Panc1 (cell line): ENCODE measurements around the gene DDI2. TPM values are rescaled to one million over a fixed set of nuclear protein-coding genes. Genes with fewer than 3 reads are reported as not detected.

ENCODE experiments used
- ATAC-seq: fragments of 200-7000 bp; cut with Tn5 transposase; 2 replicates; pipeline ENCODE4 v1.9.1; 2020; ENCODE audit warnings: mild to moderate bottlenecking, moderate library complexity
- BruUV-seq: library from RNA; stranded (reverse); fragments of 400-500 nt; replicated peaks from 2 replicates; lab custom pipeline; 2021; lab: Mats Ljungman, UMichigan
- CTCF ChIA-PET: fragments of 300-600 bp; sonication (Branson Sonifier 250); formaldehyde crosslinking; loops from one replicate; lab custom pipeline; 2022; ENCODE audit warnings: antibody characterized with exemption; lab: Charles Lee
- POLR2A ChIA-PET: fragments of 300-600 bp; sonication (Branson Sonifier 250); formaldehyde crosslinking; loops from one replicate; lab custom pipeline; 2022; ENCODE audit warnings: antibody characterized with exemption; lab: Charles Lee
- DNase-seq: peaks from one replicate; pipeline ENCODE4 v3.0.0-alpha.2; 2010; ENCODE audit warnings: low read depth, low spot score
- H3K27ac ChIP-seq: 2 replicates; pipeline ENCODE4 v1.5.1; 2011; ENCODE audit warnings: mild to moderate bottlenecking, low read length, inconsistent platforms
- H3K27me3 ChIP-seq: fragments of 200-500 bp; sonication (Bioruptor generic); 2 replicates; pipeline ENCODE4 v1.6.0; 2014; ENCODE audit warnings: low read length, inconsistent platforms; ENCODE audit not compliant: control insufficient read depth, insufficient read depth
- H3K36me3 ChIP-seq: fragments of 200-500 bp; sonication (Bioruptor generic); 2 replicates; pipeline ENCODE4 v1.5.1; 2014; ENCODE audit warnings: inconsistent platforms, mild to moderate bottlenecking, low read length, moderate library complexity; ENCODE audit not compliant: control insufficient read depth, insufficient read depth
- H3K4me1 ChIP-seq: 2 replicates; pipeline ENCODE4 v1.5.1; 2011; ENCODE audit warnings: inconsistent platforms, mild to moderate bottlenecking, low read length, moderate library complexity; ENCODE audit not compliant: control insufficient read depth, insufficient read depth
- H3K4me3 ChIP-seq, 2 experiments: 2 replicates each; pipeline ENCODE4 v1.5.1; 2011 to 2012; ENCODE audit warnings: low read depth in 2 of 2, low read length in 2 of 2, mild to moderate bottlenecking in 2 of 2, inconsistent platforms in 1 of 2, moderate library complexity in 1 of 2
- H3K9me3 ChIP-seq: fragments of 200-500 bp; sonication (Bioruptor generic); 2 replicates; pipeline ENCODE4 v1.5.1; 2014; ENCODE audit warnings: low read depth, mild to moderate bottlenecking, inconsistent platforms, low read length, moderate library complexity; ENCODE audit not compliant: control insufficient read depth, insufficient read depth
- POLR2AphosphoS5 ChIP-seq: IDR thresholded peaks from 2 replicates; pipeline ENCODE4 v1.6.1; 2012; ENCODE audit warnings: mild to moderate bottlenecking, low read depth, low read length, moderate library complexity
- SIN3A ChIP-seq: IDR thresholded peaks from 2 replicates; pipeline ENCODE4 v1.6.1; 2012; ENCODE audit warnings: low read depth, mild to moderate bottlenecking, low read length, moderate library complexity, borderline replicate concordance; ENCODE audit not compliant: insufficient read depth
- TCF7L2 ChIP-seq: IDR thresholded peaks from 2 replicates; pipeline ENCODE4 v1.6.1; 2011; ENCODE audit warnings: mild to moderate bottlenecking, low read depth, low read length, inconsistent platforms
- in situ Hi-C: cut with HindIII; loops from 2 replicates; pipeline ENCODE4 v1.10.0; 2016; ENCODE audit warnings: low sequenced_read_pairs, low pct_unique_long_range_greater_than_20kb
- intact Hi-C: fragments of 100-400 bp; cut with micrococcal nuclease; formaldehyde crosslinking; loops from one replicate; pipeline ENCODE4 v1.10.0; 2022; ENCODE audit not compliant: unreplicated experiment
- total RNA-seq: library from RNA; stranded (reverse); gene quantifications from one replicate; pipeline ENCODE4 v1.2.1, GENCODE V29; 2021; ENCODE audit not compliant: unreplicated experiment
- TF ChIP-seq, protein P1 (sequence below): fragments of 450-650 bp; IDR thresholded peaks from 2 replicates; pipeline ENCODE4 v1.5.1; 2017; ENCODE audit warnings: mild to moderate bottlenecking
- TF ChIP-seq, protein P2 (sequence below), 2 experiments: IDR thresholded peaks; 2 replicates each; pipeline ENCODE4 v1.6.1; 2011 to 2012; ENCODE audit warnings: low read depth in 2 of 2, control low read depth in 1 of 2, low read length in 1 of 2, mild to moderate bottlenecking in 1 of 2, moderate library complexity in 1 of 2; ENCODE audit not compliant: insufficient read depth in 1 of 2

DDI2 gene
- total RNA-seq, 1 experiment from 2014 or later = 27.7 TPM

DNA sequence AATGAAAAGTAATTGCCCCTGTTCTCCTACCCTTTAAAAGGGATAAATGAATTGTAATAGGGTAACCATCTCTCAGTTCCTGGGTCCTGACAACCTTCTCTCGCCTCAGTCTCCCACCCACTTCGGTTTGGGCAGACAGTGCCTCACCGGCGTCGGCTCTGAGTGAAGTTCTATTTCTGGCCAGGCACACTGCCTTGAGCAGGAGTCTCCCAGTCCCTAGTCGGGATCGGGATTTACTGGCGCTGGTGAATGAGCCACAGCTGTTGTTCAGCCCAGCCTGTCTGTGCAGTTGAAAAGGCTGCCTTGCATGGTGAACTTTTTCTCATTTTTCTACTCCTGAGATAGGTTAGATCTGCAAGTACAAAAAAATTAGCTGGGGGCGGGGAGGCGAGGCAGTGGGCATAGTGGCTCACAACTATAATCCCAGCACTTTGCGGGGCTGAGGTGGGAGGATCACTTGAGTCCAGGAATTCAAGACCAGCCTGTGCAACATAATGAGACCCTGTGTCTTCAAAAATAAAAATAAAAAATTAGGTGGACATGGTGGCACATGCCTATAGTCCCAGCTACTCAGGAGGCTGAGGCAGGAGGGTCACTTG lies 74.3 kb downstream of the DDI2 start:
- Histone ChIP-seq H3K27ac (no peak overlapping the region), H3K36me3 (no peaks in the 10 kb centered on the region), H3K4me1 (no peaks in the 10 kb centered on the region), H3K9me3 (no peaks in the 10 kb centered on the region), H3K27me3 (no peaks in the 10 kb centered on the region), H3K4me3 (no peak overlapping the region)
- no TSS peak for BruUV-seq
- CTCF ChIA-PET = interaction anchor here (0.5 kb wide), 1 partner anchor 93 kb away, joined by 3 read pairs; no protein-coding TSS in a partner anchor
- TF ChIP-seq, protein P1, sequence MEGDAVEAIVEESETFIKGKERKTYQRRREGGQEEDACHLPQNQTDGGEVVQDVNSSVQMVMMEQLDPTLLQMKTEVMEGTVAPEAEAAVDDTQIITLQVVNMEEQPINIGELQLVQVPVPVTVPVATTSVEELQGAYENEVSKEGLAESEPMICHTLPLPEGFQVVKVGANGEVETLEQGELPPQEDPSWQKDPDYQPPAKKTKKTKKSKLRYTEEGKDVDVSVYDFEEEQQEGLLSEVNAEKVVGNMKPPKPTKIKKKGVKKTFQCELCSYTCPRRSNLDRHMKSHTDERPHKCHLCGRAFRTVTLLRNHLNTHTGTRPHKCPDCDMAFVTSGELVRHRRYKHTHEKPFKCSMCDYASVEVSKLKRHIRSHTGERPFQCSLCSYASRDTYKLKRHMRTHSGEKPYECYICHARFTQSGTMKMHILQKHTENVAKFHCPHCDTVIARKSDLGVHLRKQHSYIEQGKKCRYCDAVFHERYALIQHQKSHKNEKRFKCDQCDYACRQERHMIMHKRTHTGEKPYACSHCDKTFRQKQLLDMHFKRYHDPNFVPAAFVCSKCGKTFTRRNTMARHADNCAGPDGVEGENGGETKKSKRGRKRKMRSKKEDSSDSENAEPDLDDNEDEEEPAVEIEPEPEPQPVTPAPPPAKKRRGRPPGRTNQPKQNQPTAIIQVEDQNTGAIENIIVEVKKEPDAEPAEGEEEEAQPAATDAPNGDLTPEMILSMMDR = no peak
- TF ChIP-seq SIN3A (no peak), TCF7L2 (no peak), POLR2AphosphoS5 (no peak)
- TF ChIP-seq, protein P2, sequence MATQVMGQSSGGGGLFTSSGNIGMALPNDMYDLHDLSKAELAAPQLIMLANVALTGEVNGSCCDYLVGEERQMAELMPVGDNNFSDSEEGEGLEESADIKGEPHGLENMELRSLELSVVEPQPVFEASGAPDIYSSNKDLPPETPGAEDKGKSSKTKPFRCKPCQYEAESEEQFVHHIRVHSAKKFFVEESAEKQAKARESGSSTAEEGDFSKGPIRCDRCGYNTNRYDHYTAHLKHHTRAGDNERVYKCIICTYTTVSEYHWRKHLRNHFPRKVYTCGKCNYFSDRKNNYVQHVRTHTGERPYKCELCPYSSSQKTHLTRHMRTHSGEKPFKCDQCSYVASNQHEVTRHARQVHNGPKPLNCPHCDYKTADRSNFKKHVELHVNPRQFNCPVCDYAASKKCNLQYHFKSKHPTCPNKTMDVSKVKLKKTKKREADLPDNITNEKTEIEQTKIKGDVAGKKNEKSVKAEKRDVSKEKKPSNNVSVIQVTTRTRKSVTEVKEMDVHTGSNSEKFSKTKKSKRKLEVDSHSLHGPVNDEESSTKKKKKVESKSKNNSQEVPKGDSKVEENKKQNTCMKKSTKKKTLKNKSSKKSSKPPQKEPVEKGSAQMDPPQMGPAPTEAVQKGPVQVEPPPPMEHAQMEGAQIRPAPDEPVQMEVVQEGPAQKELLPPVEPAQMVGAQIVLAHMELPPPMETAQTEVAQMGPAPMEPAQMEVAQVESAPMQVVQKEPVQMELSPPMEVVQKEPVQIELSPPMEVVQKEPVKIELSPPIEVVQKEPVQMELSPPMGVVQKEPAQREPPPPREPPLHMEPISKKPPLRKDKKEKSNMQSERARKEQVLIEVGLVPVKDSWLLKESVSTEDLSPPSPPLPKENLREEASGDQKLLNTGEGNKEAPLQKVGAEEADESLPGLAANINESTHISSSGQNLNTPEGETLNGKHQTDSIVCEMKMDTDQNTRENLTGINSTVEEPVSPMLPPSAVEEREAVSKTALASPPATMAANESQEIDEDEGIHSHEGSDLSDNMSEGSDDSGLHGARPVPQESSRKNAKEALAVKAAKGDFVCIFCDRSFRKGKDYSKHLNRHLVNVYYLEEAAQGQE (IDR thresholded peaks at IDR 0.05; ENCODE audit: insufficient read depth in 1 of 2, low read depth in 2 of 2, low read length in 1 of 2) = no peak
- POLR2A ChIA-PET = interaction anchor here (0.5 to 1.0 kb wide), 3 partner anchors 62 to 117 kb away, joined by 3 to 7 read pairs (median 5); no protein-coding TSS in a partner anchor
- intact Hi-C loops (no loop called here), in situ Hi-C loops (no loop called here)
- DNase-seq (no peak), ATAC-seq (no peak)

DNA sequence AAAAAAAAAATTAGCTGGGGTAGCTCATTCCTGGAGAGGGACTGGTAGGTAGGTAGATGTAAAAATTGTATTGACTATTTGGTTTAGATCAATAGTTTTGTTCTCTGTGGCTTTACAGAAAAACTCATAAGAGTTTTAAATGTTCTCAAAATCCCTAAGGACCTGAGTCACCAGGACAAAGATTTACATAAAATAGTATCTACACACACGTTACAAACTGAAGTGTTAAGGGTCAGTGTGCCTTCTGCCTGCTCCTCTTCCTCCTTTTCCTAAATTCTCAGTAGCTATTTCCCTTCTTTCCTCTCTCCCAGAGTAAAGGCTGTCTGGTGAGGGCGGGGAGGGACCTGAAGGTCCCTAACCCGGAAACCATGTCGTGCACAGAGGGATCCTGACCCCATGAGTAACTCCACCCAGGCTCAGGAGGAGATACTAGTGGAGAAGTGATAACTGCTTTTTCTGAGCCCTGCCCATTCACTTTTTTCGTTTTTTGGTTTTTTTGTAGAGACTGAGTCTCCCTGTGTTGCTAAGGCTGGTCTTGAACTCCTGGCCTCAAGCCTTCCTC lies 74.9 kb downstream of the DDI2 start:
- Histone ChIP-seq H3K27ac (no peak overlapping the region), H3K4me3 (no peak overlapping the region), H3K36me3 (no peaks in the 10 kb centered on the region), H3K4me1 (no peaks in the 10 kb centered on the region), H3K27me3 (no peaks in the 10 kb centered on the region), H3K9me3 (no peaks in the 10 kb centered on the region)
- ATAC-seq (no peak), DNase-seq (no peak)
- intact Hi-C loops = no loop called here
- in situ Hi-C loops = no loop called here
- POLR2A ChIA-PET = interaction anchor here (1.0 kb wide), 2 partner anchors 63 to 116 kb away, joined by 5 to 7 read pairs; no protein-coding TSS in a partner anchor
- TF ChIP-seq, protein P2 (IDR thresholded peaks at IDR 0.05; ENCODE audit: insufficient read depth in 1 of 2, low read depth in 2 of 2, low read length in 1 of 2) = no peak
- TF ChIP-seq POLR2AphosphoS5 = no peak
- TF ChIP-seq, protein P1 = no peak
- TF ChIP-seq TCF7L2 = no peak
- no peak for TF ChIP-seq SIN3A
- BruUV-seq = no TSS peak
- CTCF ChIA-PET = no interaction called here
